NCI-H345 (cell line): ENCODE results near the gene KLK14.

Source experiments
- DNase-seq: peaks from one replicate; lab custom pipeline; 2025; lab: John Stamatoyannopoulos, UW

Gene KLK14, protein sequence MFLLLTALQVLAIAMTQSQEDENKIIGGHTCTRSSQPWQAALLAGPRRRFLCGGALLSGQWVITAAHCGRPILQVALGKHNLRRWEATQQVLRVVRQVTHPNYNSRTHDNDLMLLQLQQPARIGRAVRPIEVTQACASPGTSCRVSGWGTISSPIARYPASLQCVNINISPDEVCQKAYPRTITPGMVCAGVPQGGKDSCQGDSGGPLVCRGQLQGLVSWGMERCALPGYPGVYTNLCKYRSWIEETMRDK

DNA sequence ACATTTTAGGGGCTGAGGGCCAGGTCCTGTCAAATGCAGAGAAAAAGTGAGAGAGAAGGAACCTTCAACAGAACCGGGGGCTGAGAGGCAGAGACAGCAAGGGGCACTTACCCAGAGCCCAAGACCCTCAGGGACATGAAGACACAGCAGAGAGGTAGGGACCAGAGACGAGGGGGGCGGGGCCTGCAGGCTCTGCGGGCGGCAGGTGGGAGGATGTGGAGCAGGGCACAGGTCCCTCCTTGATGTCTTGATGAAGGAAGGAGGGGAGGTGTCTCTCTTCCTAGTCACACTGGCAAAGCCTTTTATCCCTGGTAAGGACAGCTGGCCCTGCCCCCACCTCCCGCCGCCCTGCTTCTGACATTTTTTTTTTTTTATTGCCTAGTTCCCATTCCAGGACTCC, at the start of gene KLK14:
TSS of gene KLK14 (minus strand) at position 277 of the 400 bp plus-strand sequence. CDS start at position 4, 273 bp downstream.
- no peak for DNase-seq

DNA sequence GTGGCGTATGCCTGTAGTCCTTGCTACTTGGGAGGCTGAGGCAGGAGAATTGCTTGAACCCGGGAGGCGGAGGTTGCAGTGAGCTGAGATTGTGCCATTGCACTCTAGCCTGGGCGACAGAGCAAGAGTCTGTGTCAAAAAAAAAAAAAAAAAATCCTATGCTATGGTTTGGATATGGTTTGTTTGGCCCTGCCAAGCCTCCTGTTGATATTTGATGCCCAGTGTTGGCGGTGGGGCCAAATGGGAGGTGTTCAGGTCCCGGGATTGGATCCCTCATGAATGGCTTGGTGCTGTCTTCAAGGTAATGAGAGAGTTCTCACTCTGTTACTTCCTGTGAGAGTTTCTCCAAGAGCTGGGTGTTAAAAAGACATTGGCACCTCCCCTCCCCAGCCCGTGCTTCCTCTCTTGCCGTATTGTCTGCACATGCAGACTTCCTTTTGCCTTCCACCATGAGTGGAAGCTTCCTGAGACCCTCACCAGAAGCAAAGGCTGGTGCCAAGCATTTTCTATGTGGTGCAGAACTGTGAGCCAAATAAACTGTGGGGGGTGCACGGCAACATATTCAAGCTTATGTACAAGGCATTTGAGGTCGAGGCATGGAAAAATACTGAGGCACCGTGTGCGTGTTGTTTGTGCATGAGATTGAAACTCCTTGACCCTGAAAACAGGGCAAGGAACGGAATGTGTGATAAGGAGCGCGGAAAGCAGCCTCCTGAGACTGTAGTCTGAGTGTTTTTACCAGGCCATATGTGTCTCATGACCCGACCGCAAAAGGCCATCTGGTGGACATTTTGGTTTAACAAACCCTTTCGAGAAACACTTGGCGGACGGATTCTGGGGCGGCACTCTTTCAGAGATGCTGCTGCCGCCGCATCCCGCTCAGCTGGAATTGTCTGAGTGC, 49.3 kb upstream of the KLK14 start:
- no peak for DNase-seq

DNA sequence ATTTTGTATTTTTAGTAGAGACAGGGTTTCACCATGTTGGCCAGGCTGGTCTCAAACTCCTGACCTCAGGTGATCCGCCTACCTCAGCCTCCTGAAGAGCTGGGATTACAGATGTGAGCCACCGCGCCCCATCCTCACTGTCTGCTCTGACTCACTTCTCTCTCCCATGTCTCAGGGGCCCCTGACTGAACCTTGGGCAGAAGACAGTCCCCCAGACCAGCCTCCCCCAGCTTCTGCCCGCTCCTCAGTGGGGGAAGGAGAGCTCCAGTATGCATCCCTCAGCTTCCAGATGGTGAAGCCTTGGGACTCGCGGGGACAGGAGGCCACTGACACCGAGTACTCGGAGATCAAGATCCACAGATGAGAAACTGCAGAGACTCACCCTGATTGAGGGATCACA, 47.0 kb upstream of the KLK14 start:
- DNase-seq, result no peak

DNA sequence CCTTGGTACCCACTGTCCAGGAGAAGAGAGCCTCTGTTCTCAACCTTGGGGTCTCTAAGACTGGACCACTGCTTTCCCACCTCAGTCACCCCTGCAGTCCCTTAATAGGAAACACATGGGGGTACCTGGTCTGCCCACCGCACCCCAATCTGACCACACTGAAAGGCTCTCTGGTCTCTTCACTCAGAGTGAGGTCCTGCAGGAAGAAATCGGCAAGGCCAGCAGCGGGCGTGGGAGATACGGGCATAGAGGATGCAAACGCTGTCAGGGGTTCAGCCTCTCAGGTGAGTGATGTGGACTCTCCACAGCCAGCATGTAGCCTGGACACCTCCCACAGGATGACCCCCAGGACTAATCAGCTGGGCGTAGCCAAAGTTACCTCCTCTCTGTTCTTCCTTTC, 45.5 kb upstream of the KLK14 start:
- DNase-seq, result no peak

DNA sequence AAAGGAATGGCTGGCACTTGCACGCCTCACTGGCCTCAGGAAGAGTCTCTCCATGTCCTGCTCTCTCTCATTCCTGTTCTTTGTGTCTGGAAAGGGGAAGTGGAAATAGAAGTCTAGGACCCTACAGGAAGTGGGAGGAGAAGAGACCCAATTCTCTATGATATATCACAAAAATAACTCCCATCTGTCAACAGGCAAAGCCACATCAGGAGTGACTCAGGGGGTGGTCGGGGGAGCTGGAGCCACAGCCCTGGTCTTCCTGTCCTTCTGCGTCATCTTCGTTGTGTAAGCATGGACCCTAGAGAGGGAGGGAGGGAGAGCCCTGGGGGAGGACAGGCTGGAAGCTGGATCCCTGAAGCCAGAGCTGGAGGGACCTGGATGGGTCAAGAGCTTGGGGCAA, 45.1 kb upstream of the KLK14 start:
- no peak for DNase-seq

DNA sequence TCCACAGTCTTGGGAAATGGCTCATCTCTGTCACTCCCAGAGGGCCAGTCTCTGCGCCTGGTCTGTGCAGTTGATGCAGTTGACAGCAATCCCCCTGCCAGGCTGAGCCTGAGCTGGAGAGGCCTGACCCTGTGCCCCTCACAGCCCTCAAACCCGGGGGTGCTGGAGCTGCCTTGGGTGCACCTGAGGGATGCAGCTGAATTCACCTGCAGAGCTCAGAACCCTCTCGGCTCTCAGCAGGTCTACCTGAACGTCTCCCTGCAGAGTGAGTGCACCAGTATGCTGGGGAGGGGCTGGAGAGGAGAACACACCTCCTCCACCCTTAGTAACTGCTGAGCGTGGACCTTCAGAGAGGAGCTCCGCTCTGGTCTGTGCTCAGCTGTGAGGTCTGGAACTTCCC, 44.3 kb upstream of the KLK14 start:
- DNase-seq, result no peak

DNA sequence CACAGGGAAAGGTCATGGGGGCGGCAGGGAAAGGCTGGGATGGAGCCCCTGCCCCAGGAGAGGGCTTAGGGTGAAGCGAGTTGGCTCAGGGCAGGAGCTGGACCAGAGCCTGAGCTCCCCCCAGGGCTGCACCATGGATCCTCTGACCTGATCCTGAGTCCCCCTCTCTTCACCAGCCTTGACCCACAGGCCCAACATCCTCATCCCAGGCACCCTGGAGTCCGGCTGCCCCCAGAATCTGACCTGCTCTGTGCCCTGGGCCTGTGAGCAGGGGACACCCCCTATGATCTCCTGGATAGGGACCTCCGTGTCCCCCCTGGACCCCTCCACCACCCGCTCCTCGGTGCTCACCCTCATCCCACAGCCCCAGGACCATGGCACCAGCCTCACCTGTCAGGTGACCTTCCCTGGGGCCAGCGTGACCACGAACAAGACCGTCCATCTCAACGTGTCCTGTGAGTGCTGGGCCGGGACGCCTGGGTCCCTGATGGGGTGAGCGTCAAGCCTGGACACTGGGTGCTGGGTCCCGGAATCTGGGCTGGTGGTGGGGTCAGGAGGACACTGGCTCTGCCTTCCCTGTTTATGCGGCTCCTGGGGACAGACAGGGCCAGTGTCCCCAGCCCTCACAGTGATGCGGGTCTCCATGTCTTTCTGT, 42.9 kb upstream of the KLK14 start:
- no peak for DNase-seq

DNA sequence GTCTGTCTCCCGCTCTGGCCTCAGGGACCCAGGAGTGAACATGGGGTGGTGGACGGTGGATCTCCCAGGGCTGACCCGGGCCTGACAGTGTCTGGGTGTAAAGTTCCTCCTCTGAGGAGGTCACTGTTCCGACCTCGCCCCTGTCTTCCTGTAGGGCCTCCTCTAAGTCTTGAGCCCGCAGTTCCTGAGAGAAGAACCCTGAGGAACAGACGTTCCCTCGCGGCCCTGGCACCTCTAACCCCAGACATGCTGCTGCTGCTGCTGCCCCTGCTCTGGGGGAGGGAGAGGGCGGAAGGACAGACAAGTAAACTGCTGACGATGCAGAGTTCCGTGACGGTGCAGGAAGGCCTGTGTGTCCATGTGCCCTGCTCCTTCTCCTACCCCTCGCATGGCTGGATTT, 42.0 kb upstream of the KLK14 start, which contains the start of gene SIGLEC9:
TSS of gene SIGLEC9 (plus strand) at position 178 of the 400 bp plus-strand sequence. CDS start at position 247, 69 bp downstream.
- no peak for DNase-seq

DNA sequence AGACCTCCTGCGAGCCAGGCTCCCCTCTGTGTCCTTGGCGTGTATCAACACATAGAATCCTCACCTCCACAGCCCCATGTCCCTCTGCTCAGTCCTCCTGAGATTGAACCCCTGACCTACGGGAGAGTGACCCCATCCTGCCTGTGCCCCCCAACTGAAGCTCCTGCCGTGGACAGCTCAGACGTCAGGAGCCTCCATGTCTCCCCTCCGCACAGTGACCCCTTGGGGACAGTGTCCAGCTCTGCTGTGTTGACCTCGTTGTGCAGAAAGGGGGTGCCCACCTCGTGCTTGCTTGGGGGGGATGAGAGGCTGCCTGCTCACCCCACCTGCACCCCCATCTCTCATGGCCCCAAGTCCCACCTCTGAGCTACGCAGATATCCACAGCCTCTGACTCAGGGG, 41.5 kb upstream of the KLK14 start:
- no peak for DNase-seq

DNA sequence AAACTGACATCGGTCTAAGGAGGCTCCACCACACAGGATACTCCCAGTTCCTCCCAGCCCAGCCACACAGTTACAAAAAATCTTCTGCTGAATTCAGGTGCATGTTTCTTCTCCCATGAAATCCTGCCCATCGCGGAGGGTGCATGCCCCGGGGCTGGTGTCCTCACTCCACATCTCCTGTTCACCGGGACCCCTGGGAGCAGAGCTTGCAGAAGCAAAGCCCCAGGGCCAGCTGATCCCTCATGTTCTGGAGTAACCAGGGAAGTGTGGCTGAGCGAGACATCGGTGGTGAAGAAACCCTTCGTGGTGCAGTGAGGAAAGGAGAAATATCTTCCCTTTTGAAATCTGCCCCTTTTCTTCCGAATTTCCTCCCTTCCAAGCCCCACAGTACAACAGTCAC, 41.1 kb upstream of the KLK14 start:
- DNase-seq, result no peak

DNA sequence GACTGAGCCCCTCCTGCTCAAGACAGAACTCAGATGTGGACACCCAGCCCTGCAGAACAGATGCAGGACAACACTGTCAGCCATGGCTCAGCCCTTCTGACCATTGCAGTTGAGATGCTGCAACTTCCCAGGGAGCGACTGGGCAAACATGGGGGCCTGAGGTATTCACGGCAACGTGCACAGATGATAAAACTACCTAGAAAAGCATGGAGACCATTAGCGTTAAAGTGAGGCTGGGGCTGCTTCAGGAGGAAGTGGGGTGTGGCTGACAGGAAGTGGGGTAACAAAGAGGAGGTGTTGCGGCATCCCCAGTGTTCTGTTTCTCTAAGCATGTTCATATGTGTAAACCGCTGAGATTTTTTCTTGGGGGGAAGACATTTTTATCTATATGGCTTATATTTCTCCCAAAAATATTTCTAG, 40.7 kb upstream of the KLK14 start:
- no peak for DNase-seq

DNA sequence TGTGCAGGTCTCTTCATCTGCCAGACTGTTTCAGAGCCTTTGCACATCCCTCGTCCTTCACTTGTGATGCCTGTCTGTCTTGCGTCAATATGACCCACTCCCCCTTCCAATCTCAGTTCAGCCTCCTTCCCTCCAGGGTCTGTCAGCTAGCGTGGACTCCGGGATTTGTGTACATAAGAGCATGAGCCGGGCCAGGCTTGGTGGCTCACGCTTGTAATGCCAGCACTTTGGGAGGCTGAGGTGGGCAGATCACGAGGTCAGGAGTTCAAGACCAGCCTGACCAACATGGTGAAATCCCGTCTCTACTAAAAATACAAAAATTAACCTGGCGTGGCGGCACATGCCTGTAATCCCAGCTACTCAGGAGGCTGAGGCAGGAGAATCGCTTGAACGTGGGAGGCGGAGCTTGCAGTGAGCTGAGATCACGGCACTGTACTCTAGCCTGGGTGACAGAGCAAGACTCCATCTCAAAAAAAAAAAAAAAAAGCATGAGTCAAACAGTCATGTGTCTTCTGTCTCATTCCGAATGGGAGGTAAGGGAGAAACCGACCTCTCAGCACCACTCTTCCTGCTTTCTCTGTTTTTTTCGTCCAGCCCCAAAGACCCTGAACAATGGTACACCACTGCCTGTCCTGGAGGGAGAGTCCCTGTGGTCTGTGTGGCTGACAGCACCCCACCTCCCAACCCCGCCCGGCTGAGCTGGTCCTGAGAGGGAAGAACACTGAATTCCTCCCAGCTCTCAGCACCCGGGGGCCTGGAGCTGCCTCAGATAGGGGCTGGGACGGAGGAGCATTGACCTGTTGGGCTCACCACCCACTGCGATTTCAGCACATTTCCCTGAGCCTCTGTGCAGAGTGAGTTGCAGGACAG, 39.7 kb upstream of the KLK14 start:
- no peak for DNase-seq

DNA sequence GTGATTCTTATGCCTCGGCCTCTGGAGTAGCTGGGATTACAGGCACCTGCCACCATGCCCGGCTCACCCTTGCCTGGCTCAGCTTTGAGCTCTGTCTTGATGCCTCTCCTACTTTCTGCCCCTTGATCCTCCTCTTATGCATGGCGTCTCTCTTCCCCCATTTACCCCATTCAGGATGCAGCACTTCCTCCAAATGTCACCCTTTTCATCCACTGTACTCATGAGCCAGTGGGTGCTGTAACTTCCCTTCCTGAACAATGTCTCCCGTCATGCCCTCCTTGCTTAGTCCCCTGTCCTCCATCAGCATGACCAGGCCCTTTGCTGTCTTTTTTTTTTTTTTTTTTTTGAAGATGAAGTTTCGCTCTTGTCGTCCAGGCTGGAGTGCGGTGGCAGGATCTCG, 38.6 kb upstream of the KLK14 start:
- no peak for DNase-seq

DNA sequence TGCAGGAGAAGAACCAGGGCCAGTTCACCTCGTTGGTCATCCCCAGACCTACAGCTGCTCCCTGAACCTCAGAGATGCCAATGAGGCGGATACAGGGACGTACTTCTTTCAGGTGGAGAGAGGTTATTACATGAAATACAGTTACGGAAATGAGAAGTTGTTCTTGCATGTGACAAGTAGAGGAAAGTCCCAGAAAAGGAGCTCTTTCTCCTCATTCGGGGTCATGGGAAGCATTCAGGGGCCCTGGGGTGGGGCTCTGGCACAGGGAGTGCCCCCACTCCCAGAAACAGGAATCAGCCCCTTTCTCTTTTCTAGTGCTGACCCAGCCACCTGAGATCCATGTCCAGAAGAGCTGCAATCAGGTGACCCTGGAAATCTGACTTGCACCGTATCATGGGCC, 37.5 kb upstream of the KLK14 start:
- no peak for DNase-seq

DNA sequence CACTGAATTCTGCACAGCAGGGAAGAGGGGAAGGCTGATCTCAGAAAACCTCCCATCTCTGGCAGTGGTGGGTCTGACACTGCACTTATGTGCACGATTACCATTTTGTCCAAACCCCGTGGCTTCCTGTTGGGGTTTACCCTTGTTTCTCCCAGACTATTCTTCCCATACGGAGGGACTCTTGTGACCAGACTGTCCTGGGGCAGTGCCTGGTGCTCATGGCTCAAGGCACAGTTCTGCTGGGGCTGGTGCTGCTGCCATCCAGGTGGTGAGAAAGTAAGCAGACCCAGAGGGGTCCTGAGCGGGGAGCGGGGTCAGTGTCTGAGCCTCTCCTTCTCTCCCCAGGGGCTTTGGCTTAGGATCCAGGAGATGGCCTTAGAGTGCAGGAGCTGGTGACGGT, 36.9 kb upstream of the KLK14 start:
- DNase-seq, result no peak

DNA sequence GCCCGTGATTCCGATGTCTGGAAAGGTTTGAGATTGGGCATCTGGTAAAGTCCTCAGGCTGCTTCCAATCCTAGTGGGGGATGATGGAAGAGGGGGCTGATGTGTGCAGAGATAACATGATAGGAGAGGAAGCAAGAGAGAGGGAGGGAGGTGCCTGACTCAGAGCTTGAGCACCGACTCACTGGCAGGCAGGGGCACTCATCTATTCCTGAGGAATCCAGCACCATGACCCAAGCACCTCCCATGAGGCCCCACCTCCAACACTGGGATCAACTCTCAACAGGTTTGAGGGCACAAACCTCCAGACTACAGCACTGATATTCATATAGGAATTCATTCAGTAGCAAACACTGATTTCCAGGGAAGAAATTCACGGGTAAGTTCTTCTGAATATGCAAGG, 36.4 kb upstream of the KLK14 start:
- DNase-seq, result no peak

DNA sequence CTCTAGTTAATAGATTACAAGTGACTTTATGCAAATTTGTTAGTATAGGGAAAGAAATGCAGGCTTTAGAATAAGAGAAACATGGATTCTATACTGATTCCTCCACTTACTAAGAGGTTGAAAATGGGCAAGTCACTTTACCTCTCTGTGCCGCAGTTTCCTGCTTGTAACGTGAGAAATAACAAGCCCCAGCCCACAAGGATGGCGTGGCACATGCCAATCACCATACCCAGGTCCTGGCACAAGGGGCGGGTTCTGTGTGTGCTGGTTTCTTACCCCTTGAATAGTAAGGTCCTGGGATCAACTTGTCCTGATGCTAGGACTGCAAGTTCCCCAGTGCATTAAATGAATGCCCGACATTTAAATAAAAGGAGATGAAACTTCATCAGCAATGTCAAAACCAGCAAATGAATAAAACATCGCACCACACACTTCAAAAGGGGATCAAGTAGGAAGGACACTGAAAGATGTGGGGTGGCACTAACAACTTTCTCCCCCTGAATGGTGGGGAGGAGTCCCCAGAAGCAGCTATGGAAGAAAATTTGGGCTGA, 34.1 kb upstream of the KLK14 start:
- no peak for DNase-seq

DNA sequence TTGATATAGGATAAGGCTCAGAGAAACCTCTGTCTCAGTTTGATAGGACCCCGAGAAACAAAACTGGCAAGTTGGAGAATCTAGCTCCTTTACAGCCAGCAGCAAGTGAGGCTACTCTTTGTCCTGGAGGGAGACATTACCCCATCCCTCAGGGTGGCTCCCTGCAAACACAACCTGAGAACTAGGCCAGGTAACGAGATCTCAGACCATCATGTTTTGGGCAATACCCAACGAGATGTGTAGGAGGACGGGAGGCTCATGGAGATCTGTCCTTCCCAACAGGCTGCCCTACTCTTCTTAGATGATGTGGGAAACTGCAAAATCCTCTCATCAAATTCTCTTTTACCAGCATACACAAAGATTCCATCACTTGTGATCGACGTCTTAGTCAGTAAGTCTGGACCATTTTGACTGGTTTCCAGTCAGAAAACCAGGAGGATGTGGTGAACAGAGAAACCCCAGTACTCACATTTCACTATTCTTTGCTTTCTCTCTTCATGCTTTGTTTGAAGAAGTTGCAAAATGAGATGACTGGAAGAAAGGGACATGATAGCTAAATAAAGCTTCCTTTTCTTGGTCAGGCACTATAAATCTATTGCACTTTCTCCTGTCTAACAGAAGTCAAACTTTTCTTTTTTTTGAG, 31.5 kb upstream of the KLK14 start:
- no peak for DNase-seq

DNA sequence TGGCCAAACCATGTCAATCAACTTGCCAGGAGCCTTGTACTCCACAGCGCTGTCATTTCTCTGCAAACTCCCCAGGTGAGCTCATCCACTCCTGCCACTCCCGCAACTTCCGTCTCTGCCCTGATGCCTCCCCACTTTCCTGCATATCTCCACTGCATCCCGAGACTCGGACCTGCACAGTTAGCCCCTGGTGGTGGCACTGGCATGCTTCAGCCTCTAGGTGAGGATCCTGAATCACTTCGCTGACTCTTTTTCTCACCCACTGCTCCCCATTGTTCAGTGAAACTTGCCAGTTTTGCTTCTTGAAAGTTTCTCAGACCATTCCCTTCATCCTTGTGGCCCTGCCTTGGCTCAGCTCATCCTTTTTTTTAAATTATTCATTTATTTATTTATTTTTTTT, 28.9 kb upstream of the KLK14 start:
- no peak for DNase-seq

DNA sequence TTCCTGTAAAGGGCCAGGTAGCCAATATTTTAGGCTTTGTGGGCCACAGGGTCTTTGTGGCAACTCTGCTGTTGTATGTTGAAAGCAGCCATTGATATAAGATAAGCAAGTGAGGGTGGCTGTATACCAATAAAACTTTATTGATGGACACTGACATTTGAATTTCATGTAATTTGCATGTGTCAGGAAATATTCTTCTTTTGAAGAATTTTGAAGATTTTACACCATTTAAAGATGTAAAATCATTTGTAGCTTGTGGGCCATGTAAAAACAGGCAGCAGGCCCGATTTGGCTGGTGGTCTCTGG, 27.9 kb upstream of the KLK14 start:
- no peak for DNase-seq

DNA sequence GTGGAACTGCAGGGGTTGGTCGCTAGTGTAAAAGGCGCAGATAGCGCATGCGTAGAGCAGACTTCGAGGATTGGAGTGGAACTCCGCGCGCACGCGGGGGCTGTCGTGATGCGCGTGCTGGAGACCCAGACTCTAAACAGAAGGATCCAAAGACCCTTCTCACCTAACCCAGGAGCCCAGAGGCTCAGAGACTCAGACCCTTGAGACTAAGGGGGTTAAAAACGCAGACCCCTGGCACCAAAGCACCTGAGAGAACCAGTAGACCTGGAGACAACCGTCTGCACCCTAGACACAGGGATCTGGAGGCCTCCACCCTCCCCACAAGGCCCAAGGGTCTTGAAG, 26.1 kb upstream of the KLK14 start:
- no peak for DNase-seq
